Fibroblast of villous mesenchyme (primary cell): Measurements from ENCODE around the gene CNOT4. TPM values are rescaled to one million over a fixed set of nuclear protein-coding genes. Genes with fewer than 3 reads are reported as not detected.
"Not testable (repeated sequence)": the region's sequence is repeated elsewhere in the genome, so short reads cannot be mapped to it uniquely, and the experiment has no call there.

Experiments
- DNase-seq: peaks from one replicate; pipeline ENCODE4 v3.0.0-alpha.2; 2010; ENCODE audit warnings: low read depth
- H3K4me3 ChIP-seq: 2 replicates; pipeline ENCODE4 v1.5.1; 2011; ENCODE audit warnings: low read depth, mild to moderate bottlenecking, low read length
- CTCF ChIP-seq: IDR thresholded peaks from 2 replicates; pipeline ENCODE4 v1.5.1; 2012; ENCODE audit warnings: low read depth, mild to moderate bottlenecking, low read length; ENCODE audit not compliant: insufficient read depth
- total RNA-seq: library from RNA; depleted of rRNA; stranded (reverse); fragments of >200 nt; gene quantifications from 2 replicates; pipeline ENCODE4 v1.2.3, GENCODE V29; 2012

Gene CNOT4
- total RNA-seq, 1 donor, result 16.4 TPM

GRCh38 chr7:135499818-135500217, 10.1 kb downstream of the CNOT4 start:
- TF ChIP-seq CTCF, result no peak
- peak; percentile 15 for DNase-seq
- H3K4me3 ChIP-seq, result no peak overlapping the region

- DNase-seq, H3K4me3 ChIP-seq: not testable (repeated sequence)
These were observed 12.7 kb downstream of the CNOT4 start for GRCh38 chr7:135497161-135497560.

GRCh38 chr7:135493362-135493761, 16.5 kb downstream of the CNOT4 start:
- H3K4me3 ChIP-seq, result no peak overlapping the region
- no peak for TF ChIP-seq CTCF
- DNase-seq, result peak; percentile 33

GRCh38 chr7:135492151-135492550, 17.8 kb downstream of the CNOT4 start:
- no peak for TF ChIP-seq CTCF
- DNase-seq, result no peak
- H3K4me3 ChIP-seq, result no peak overlapping the region

GRCh38 chr7:135490783-135491182, 19.1 kb downstream of the CNOT4 start:
- TF ChIP-seq CTCF, result no peak
- H3K4me3 ChIP-seq, result no peak overlapping the region
- DNase-seq, result peak; percentile 41

- TF ChIP-seq CTCF, result no peak
- no peak overlapping the region for H3K4me3 ChIP-seq
- no peak for DNase-seq
These were observed 20.1 kb downstream of the CNOT4 start for GRCh38 chr7:135489791-135490190.

GRCh38 chr7:135486261-135486920, 23.5 kb downstream of the CNOT4 start:
- TF ChIP-seq CTCF, result no peak
- no peak overlapping the region for H3K4me3 ChIP-seq
- peak; percentile 51 for DNase-seq
